Activated CD8-positive, alpha-beta T cell treated with anti-CD3 and anti-CD28 coated beads, Interleukin-2, amount 10 ng/mL, durations not matched to agents 7 days and 5 days (primary cell): ENCODE data around the gene AMZ1. TPM values are rescaled to one million over a fixed set of nuclear protein-coding genes. Genes with fewer than 3 reads are reported as not detected.
"Not testable (repeated sequence)": the region's sequence is repeated elsewhere in the genome, so short reads cannot be mapped to it uniquely, and the experiment has no call there.

Experiments used
- ATAC-seq: fragments of 150-1000 bp; cut with Tn5 transposase; one replicate; pipeline ENCODE4 v1.10.0; 2021; ENCODE audit warnings: moderate library complexity
- CTCF ChIA-PET: fragments of 350-600 bp; sonication (Branson Sonifier 250); formaldehyde crosslinking; loops from one replicate; lab custom pipeline; 2021; ENCODE audit warnings: antibody characterized with exemption; lab: Charles Lee
- POLR2A ChIA-PET: fragments of 350-600 bp; sonication (Branson Sonifier 250); formaldehyde crosslinking; loops from one replicate; lab custom pipeline; 2021; ENCODE audit warnings: antibody characterized with exemption; lab: Charles Lee
- DNase-seq: peaks from one replicate; pipeline ENCODE4 v3.0.0-alpha.2; 2020
- H3K27ac Mint-ChIP-seq: one replicate; pipeline ENCODE4 v1.8.0; 2021; ENCODE audit warnings: mild to moderate bottlenecking, mixed read lengths
- H3K27me3 Mint-ChIP-seq: one replicate; pipeline ENCODE4 v1.8.0; 2021; ENCODE audit warnings: low read depth, mixed read lengths
- H3K36me3 Mint-ChIP-seq: one replicate; pipeline ENCODE4 v1.8.0; 2021; ENCODE audit warnings: low read depth, mixed read lengths
- H3K4me1 Mint-ChIP-seq: one replicate; pipeline ENCODE4 v1.8.0; 2021; ENCODE audit warnings: low read depth, mixed read lengths
- H3K4me3 Mint-ChIP-seq: one replicate; pipeline ENCODE4 v1.8.0; 2021; ENCODE audit warnings: mild to moderate bottlenecking, mixed read lengths
- H3K9me3 Mint-ChIP-seq: one replicate; pipeline ENCODE4 v1.8.0; 2022; ENCODE audit warnings: mixed read lengths; ENCODE audit not compliant: insufficient read depth
- total RNA-seq, 2 experiments: library from RNA; stranded (reverse); gene quantifications; one replicate each; pipeline ENCODE4 v1.2.3, GENCODE V29; 2021

The AMZ1 gene
- total RNA-seq, 2 experiments from 2014 or later, result not detected

GRCh38 chr7:2738766-2739549 is 51.0 kb downstream of the AMZ1 start:
- H3K9me3 Mint-ChIP-seq, result no peaks in the 10 kb centered on the region
- ATAC-seq (no peak), DNase-seq (no peak)
- no peaks in the 10 kb centered on the region for H3K36me3 Mint-ChIP-seq
- H3K4me1 Mint-ChIP-seq, result peaks cover 13% of the 10 kb centered on the region
- no peak overlapping the region for H3K27ac Mint-ChIP-seq
- ChIA-PET POLR2A (no interaction called here), CTCF (interaction anchor here (2.1 kb wide), 1 partner anchor 30 kb away, joined by 5 read pairs; no protein-coding TSS in a partner anchor)
- no peak overlapping the region for H3K4me3 Mint-ChIP-seq
- H3K27me3 Mint-ChIP-seq, result no peaks in the 10 kb centered on the region

DNA sequence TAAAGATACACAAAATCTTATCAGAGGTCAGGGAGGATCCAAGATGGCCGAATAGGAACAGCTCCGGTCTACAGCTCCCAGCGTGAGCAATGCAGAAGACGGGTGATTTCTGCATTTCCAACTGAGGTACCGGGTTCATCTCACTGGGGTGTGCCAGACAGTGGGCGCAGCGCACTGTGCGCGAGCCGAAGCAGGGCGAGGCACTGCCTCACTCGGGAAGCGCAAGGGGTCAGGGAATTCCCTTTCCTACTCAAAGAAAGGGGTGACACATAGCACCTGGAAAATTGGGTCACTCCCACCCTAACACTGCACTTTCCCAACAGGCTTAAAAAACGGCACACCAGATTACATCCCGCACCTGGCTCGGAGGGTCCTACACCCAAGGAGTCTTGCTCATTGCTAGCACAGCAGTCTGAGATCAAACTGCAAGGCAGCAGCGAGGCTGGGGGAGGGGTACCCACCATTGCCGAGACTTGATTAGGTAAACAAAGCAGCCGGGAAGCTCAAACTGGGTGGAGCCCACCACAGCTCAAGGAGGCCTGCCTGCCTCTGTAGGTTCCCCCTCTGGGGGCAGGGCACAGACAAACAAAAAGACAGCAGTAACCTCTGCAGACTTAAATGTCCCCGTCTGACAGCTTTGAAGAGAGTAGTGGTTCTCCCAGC is 55.7 kb downstream of the AMZ1 start:
- H3K4me3 Mint-ChIP-seq, H3K27me3 Mint-ChIP-seq, CTCF ChIA-PET, ATAC-seq, DNase-seq, H3K9me3 Mint-ChIP-seq, H3K4me1 Mint-ChIP-seq, POLR2A ChIA-PET, H3K27ac Mint-ChIP-seq: not testable (repeated sequence)
- peaks cover 11% of the 10 kb centered on the region for H3K36me3 Mint-ChIP-seq

DNA sequence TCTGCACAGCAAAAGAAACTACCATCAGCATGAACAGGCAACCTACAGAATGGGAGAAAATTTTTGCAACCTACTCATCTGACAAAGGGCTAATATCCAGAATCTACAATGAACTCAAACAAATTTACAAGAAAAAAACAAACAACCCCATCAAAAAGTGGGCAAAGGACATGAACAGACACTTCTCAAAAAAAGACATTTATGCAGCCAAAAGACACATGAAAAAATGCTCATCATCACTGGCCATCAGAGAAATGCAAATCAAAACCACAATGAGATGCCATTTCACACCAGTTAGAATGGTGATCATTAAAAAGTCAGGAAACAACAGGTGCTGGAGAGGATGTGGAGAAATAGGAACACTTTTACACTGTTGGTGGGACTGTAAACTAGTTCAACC is 60.7 kb downstream of the AMZ1 start:
- POLR2A ChIA-PET, H3K4me3 Mint-ChIP-seq, H3K27ac Mint-ChIP-seq, H3K27me3 Mint-ChIP-seq, ATAC-seq, CTCF ChIA-PET, H3K9me3 Mint-ChIP-seq, DNase-seq, H3K4me1 Mint-ChIP-seq: not testable (repeated sequence)
- H3K36me3 Mint-ChIP-seq, result peaks cover 11% of the 10 kb centered on the region

DNA sequence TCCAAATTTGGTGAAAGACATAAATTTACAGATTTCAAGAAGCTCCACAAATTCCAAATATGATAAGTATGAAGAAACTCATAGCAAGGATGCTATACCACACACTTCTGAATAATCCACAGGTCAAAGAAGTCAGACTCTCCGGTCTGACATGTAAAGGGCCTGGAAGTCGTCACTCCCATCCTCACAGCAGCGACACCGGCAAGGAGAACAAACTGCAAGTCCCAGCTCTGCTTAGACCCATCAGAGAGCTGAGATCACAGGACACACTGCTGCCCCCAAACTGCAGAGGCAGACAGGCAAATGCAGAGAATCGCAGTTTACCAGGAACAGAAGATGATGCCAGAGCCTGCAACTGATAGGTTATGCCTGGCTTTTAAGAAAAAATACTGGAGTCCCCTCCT is 62.0 kb downstream of the AMZ1 start:
- POLR2A ChIA-PET, result no interaction called here
- ATAC-seq (no peak), DNase-seq (no peak)
- H3K27me3 Mint-ChIP-seq, result no peaks in the 10 kb centered on the region
- no peak overlapping the region for H3K27ac Mint-ChIP-seq
- peaks cover 5% of the 10 kb centered on the region for H3K36me3 Mint-ChIP-seq
- CTCF ChIA-PET, result no interaction called here
- H3K4me3 Mint-ChIP-seq, result no peak overlapping the region
- no peaks in the 10 kb centered on the region for H3K4me1 Mint-ChIP-seq
- H3K9me3 Mint-ChIP-seq, result peaks cover 2% of the 10 kb centered on the region

DNA sequence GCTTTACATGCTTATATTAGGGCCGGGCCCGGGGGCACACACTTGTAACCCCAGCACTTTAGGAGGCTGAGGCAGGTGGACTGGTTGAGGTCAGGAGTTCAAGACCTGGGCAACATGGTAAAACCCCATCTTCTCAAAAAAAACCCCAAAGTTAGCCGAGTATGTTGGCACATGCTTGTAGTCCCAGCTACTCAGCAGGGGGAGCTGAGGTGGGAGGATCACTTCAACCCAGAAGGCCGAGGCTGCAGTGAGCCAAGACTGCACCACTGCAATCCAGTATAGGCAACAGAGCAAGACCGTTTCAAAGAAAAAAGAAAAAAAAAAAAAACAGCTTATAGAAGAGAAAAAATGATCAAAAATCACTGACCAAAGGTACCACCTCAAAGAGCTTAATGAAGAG is 63.1 kb downstream of the AMZ1 start:
- ATAC-seq, result no peak
- H3K36me3 Mint-ChIP-seq, result peaks cover 9% of the 10 kb centered on the region
- no peaks in the 10 kb centered on the region for H3K9me3 Mint-ChIP-seq
- no peak overlapping the region for H3K27ac Mint-ChIP-seq
- H3K27me3 Mint-ChIP-seq, result no peaks in the 10 kb centered on the region
- CTCF ChIA-PET, result interaction anchor here (0.7 to 1.0 kb wide), 2 partner anchors 9 to 52 kb away, joined by 3 to 4 read pairs; no protein-coding TSS in a partner anchor
- DNase-seq, result no peak
- POLR2A ChIA-PET, result no interaction called here
- H3K4me1 Mint-ChIP-seq, result no peaks in the 10 kb centered on the region
- no peak overlapping the region for H3K4me3 Mint-ChIP-seq

DNA sequence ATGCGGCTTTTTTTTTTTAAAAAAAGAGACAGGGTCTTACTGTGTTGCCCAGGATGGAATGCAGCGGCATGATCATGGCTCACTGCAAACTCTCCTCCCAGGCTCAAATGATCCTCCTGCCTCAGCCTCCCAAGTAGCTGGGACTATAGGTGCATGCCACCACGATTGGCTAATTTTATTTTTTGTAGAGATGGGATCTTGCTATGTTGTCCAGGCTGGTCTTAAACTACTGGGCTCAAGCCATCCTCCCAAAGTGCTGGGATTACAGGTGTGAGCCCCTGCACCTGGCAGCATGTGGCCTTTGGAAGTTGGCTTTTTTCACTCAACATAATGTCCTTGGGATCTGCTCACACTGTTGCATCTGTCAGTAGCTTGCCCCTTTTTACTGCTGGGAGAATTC is 65.1 kb downstream of the AMZ1 start:
- H3K4me1 Mint-ChIP-seq, result peaks cover 10% of the 10 kb centered on the region
- no peak overlapping the region for H3K4me3 Mint-ChIP-seq
- H3K27me3 Mint-ChIP-seq, result no peaks in the 10 kb centered on the region
- DNase-seq (no peak), ATAC-seq (no peak)
- H3K36me3 Mint-ChIP-seq, result peaks cover 15% of the 10 kb centered on the region
- H3K9me3 Mint-ChIP-seq, result no peaks in the 10 kb centered on the region
- H3K27ac Mint-ChIP-seq, result no peak overlapping the region
- ChIA-PET POLR2A (no interaction called here), CTCF (no interaction called here)

DNA sequence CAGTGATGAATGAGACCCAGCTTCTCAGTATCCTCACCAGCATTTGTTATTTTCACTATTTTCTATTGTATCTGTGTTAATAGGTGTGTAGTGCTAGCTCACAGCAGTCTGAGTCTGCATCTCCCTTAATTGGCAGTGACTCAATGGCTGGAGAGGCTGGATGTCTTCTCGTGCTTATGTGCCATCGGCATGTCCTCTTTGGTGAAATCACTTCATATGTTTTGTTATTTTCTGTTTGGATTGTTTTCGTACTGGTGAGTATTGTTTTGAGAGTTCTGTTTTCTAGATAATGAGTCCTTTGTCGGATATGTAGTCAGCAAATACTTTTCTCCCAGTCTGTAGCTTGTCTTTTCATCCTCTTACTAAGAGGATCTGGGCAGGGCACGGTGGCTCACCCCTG is 66.1 kb downstream of the AMZ1 start:
- POLR2A ChIA-PET, result interaction anchor here (0.7 kb wide), 1 partner anchor 86 kb away, joined by 5 read pairs; no protein-coding TSS in a partner anchor

DNA sequence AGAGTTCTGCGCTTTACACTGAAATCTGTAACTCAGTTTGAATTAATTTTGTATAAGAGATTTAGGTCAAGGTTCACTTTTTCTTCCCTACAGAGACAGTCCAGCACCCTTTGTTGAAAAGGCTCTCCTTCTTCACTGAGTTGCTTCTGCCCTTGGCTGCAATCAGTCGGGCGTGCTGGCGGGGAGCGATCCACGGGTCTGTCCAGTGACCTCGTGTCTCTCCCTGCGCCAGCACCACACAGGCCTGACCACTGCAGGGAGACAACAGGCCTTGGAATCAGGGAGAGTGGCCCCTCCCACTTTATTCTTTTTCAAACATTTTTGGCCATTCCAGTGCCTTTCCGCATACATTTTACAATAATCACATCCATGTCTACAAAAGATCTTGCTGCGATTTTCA is 66.9 kb downstream of the AMZ1 start:
- ChIA-PET POLR2A (interaction anchor here (0.7 kb wide), 1 partner anchor 85 kb away, joined by 5 read pairs; no protein-coding TSS in a partner anchor), CTCF (interaction anchor here (1.2 kb wide), 1 partner anchor 45 kb away, joined by 4 read pairs; no protein-coding TSS in a partner anchor)
- no peak for ATAC-seq
- Mint-ChIP-seq H3K27ac (no peak overlapping the region), H3K27me3 (no peaks in the 10 kb centered on the region), H3K36me3 (peaks cover 15% of the 10 kb centered on the region), H3K4me3 (no peak overlapping the region), H3K9me3 (no peaks in the 10 kb centered on the region), H3K4me1 (peaks cover 24% of the 10 kb centered on the region)
- DNase-seq, result no peak

More for the DNA sequence above, 66.1 kb downstream of the AMZ1 start:
- peaks cover 17% of the 10 kb centered on the region for H3K4me1 Mint-ChIP-seq
- DNase-seq (no peak), ATAC-seq (no peak)
- peaks cover 15% of the 10 kb centered on the region for H3K36me3 Mint-ChIP-seq
- no peaks in the 10 kb centered on the region for H3K27me3 Mint-ChIP-seq
- no peak overlapping the region for H3K4me3 Mint-ChIP-seq
- no peaks in the 10 kb centered on the region for H3K9me3 Mint-ChIP-seq
- H3K27ac Mint-ChIP-seq, result no peak overlapping the region
- CTCF ChIA-PET, result interaction anchor here (1.2 kb wide), 1 partner anchor 44 kb away, joined by 4 read pairs; no protein-coding TSS in a partner anchor

DNA sequence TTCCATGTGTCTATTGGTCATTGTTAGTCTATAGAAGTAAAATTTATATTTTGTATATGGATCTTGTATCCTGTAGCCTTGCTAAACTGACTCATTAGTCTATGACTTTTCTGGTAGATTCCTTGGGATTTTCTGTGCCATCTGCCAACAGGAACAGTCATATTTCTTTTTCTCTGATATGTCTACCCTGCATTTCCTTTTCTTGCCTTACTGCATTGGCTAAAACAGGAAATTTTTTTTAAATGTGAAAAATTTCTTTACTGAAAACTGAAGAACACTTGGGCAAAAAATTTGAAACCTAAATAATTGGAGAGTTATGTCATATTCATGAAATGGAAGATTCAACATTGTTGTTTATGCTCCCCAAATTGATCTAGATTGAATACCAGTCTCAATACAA is 67.5 kb downstream of the AMZ1 start:
- CTCF ChIA-PET, result no interaction called here
- no peak overlapping the region for H3K27ac Mint-ChIP-seq

DNA sequence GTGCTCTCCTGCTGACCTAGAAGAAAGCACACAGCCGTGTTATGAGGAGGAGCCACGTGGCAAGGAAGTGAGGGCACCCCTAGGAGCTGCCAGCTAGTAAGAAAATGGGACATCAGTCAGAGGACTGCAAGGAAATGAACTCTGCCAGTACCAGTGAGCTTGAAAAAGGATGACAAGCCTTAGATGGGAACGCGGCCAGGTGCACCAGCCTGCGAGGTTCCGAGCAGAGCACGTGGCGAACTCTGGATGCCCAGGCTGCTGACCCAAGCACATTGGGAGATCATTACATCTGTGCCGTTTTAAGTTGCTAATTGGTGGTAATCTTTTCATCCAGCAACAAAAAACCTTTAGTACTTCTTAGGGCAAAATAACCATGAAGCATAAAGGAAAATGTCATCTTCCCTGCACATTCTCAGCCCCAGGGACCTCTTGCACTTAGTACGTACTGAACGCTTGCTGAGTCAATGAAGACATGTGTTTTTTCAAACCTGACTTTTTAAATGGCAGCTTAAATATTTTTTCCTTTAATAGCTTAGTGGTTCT is 69.4 kb downstream of the AMZ1 start:
- ATAC-seq (no peak), DNase-seq (no peak)
- ChIA-PET POLR2A (interaction anchor here (1.0 kb wide), 1 partner anchor 13 kb away, joined by 5 read pairs; no protein-coding TSS in a partner anchor), CTCF (interaction anchor here (0.9 to 2.2 kb wide), 9 partner anchors 13 to 107 kb away, joined by 3 to 16 read pairs (median 4); no protein-coding TSS in a partner anchor)
- Mint-ChIP-seq H3K9me3 (no peaks in the 10 kb centered on the region), H3K36me3 (peaks cover 15% of the 10 kb centered on the region), H3K27ac (no peak overlapping the region), H3K4me1 (peaks cover 35% of the 10 kb centered on the region), H3K4me3 (no peak overlapping the region), H3K27me3 (no peaks in the 10 kb centered on the region)

More for the DNA sequence above, 67.5 kb downstream of the AMZ1 start:
- no peaks in the 10 kb centered on the region for H3K27me3 Mint-ChIP-seq
- no peak for DNase-seq
- peaks cover 15% of the 10 kb centered on the region for H3K36me3 Mint-ChIP-seq
- no peak overlapping the region for H3K4me3 Mint-ChIP-seq
- peaks cover 30% of the 10 kb centered on the region for H3K4me1 Mint-ChIP-seq
- H3K9me3 Mint-ChIP-seq, result no peaks in the 10 kb centered on the region
- POLR2A ChIA-PET, result no interaction called here
- no peak for ATAC-seq

DNA sequence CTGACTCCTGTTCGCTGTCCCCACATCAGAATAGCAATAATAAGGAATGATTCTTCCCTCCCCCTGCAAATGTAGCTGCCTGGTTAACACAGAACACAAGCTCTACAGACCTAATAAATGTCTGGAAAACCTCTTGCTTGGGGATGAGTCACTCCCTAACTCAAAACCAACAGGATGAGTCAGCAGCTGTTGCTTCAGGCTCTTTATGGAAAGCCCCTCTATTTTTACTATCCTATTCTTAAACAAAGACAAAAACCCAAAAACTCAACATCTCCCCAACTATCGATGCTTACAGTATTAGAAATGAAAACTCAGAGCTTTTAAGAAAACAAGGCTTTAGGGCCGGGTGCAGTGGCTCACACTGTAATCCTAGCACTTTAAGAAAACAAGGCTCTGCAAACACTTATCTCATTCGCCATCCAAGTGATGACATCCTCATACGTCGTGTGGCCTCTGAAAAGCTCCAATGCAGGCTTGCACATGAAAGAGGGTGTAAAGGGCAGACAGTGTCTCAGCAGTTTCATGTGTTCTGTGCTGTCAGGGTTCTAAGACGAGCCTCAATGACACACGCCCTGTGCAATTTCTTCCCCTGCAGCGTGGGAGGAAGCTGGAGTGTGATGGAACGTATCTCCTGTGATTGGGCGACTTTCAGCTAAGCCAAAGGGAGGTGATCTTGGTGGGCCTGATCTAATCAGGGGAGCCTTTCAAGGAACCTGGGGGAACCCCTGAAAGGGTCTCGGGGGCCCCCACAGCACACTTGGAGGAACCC is 70.1 kb downstream of the AMZ1 start:
- Mint-ChIP-seq H3K9me3 (no peaks in the 10 kb centered on the region), H3K36me3 (peaks cover 15% of the 10 kb centered on the region), H3K4me1 (peaks cover 35% of the 10 kb centered on the region), H3K27me3 (no peaks in the 10 kb centered on the region), H3K4me3 (no peak overlapping the region), H3K27ac (peak overlapping the region; percentile 61)
- peak; percentile 82 for ATAC-seq
- peak; percentile 60 for DNase-seq
- POLR2A ChIA-PET, result interaction anchor here (0.6 to 1.0 kb wide), 4 partner anchors 12 to 140 kb away, joined by 3 to 5 read pairs (median 4); no protein-coding TSS in a partner anchor
- CTCF ChIA-PET, result interaction anchor here (0.9 to 2.2 kb wide), 10 partner anchors 13 to 106 kb away, joined by 3 to 16 read pairs (median 4); no protein-coding TSS in a partner anchor
